LNCAP (cell line): Measurements from ENCODE around the gene NLGN1.

Experiments
- TF ChIP-seq, protein P1 (sequence below): fragments of 450-650 bp; IDR thresholded peaks from 2 replicates; pipeline ENCODE4 v1.5.1; 2017; ENCODE audit warnings: mild to moderate bottlenecking

The NLGN1 gene

GRCh38 chr3:174232658-174233429 is 835.3 kb downstream of the NLGN1 start:
- TF ChIP-seq, protein P1, sequence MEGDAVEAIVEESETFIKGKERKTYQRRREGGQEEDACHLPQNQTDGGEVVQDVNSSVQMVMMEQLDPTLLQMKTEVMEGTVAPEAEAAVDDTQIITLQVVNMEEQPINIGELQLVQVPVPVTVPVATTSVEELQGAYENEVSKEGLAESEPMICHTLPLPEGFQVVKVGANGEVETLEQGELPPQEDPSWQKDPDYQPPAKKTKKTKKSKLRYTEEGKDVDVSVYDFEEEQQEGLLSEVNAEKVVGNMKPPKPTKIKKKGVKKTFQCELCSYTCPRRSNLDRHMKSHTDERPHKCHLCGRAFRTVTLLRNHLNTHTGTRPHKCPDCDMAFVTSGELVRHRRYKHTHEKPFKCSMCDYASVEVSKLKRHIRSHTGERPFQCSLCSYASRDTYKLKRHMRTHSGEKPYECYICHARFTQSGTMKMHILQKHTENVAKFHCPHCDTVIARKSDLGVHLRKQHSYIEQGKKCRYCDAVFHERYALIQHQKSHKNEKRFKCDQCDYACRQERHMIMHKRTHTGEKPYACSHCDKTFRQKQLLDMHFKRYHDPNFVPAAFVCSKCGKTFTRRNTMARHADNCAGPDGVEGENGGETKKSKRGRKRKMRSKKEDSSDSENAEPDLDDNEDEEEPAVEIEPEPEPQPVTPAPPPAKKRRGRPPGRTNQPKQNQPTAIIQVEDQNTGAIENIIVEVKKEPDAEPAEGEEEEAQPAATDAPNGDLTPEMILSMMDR, result no peak

DNA sequence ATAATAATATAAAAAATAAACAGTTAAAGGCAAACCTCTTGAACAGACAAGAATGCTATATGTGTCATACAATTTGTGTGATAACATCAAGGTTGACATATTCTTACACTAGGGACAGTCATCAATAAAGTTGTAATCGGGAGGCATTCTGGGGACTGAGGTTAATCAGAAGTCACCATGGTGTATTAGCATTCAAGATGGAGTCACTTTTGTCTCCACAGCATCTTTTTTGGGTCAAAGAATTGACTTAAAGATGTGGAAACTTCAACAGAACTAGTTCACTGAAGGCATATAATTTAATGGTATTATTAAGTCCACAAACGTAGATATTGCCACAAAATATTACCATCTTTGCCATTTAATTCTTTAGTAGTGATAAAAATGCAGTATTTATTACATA is 836.0 kb downstream of the NLGN1 start:
- TF ChIP-seq, protein P1, result no peak

DNA sequence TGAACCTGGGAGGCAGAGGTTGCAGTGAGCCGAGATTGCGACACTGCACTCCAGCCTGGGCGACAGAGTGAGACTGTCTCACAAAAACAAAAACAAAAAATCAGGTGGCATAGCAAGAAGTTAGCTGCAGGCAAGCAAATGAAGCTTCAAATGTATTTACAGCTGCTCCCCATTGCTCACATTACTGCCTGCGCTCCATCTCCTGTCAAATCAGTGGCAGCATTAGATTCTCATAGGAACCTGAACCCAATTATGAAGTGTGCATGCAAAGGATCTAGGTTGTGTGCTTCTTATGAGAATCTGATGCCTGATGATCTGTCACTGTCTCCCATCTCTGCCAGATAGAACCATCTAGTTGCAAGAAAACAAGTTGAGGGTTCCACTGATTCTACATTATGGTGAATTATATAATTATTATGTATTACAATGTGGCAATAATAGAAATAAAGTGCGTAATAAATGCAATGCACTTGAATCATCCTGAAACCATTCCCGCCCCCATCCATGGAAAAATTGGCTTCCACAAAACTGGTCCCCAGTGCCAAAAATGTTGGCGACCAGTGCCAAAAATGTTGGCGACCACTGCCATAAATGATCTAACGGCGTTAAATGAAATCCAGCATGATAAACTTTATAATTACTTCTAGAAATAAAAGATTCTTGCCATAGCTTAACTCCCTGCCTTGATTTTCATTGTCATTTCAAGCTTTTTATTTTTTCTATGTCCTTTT is 844.9 kb downstream of the NLGN1 start:
- TF ChIP-seq, protein P1, result no peak

GRCh38 chr3:174243171-174243570 is 845.6 kb downstream of the NLGN1 start:
- TF ChIP-seq, protein P1, result no peak

GRCh38 chr3:174247687-174248152 is 850.2 kb downstream of the NLGN1 start:
- TF ChIP-seq, protein P1, result no peak

- TF ChIP-seq, protein P1, result no peak
These were observed 854.1 kb downstream of the NLGN1 start for GRCh38 chr3:174251681-174252080.

- TF ChIP-seq, protein P1, result no peak
These were observed 855.8 kb downstream of the NLGN1 start for GRCh38 chr3:174253196-174253823.
